WTC11 (cell line): ENCODE measurements around the gene TMEM200C.

Source experiments
- CBFB ChIP-seq: sonication (generic); formaldehyde crosslinking; IDR thresholded peaks from 2 replicates; pipeline ENCODE4 v1.8.1; 2022; ENCODE audit warnings: mild to moderate bottlenecking, low read depth, missing genetic modification reagents
- CREB1 ChIP-seq: sonication (generic); formaldehyde crosslinking; IDR thresholded peaks from 2 replicates; pipeline ENCODE4 v1.8.0; 2023; ENCODE audit warnings: mild to moderate bottlenecking, missing genetic modification reagents
- CTCF ChIP-seq: fragments of 200-600 bp; IDR thresholded peaks from 2 replicates; pipeline ENCODE4 v1.8.0; 2022; ENCODE audit warnings: antibody characterized with exemption
- ETV6 ChIP-seq: sonication (generic); formaldehyde crosslinking; IDR thresholded peaks from 2 replicates; pipeline ENCODE4 v1.8.1; 2022; ENCODE audit warnings: mild to moderate bottlenecking, missing genetic modification reagents
- GABPB1 ChIP-seq: sonication (generic); formaldehyde crosslinking; IDR thresholded peaks from 2 replicates; pipeline ENCODE4 v1.8.1; 2023; ENCODE audit warnings: mild to moderate bottlenecking, missing genetic modification reagents
- MAX ChIP-seq: sonication (generic); formaldehyde crosslinking; IDR thresholded peaks from 2 replicates; pipeline ENCODE4 v1.8.0; 2022; ENCODE audit warnings: mild to moderate bottlenecking, missing genetic modification reagents
- NR3C1 ChIP-seq: sonication (generic); formaldehyde crosslinking; conservative IDR thresholded peaks from 2 replicates; pipeline ENCODE4 v1.8.1; 2023; ENCODE audit warnings: low read depth, mild to moderate bottlenecking, missing genetic modification reagents
- SMAD3 ChIP-seq: sonication (generic); formaldehyde crosslinking; IDR thresholded peaks from 2 replicates; pipeline ENCODE4 v1.8.0; 2022; ENCODE audit warnings: missing genetic modification reagents, mild to moderate bottlenecking, borderline replicate concordance
- SP1 ChIP-seq: sonication (generic); formaldehyde crosslinking; conservative IDR thresholded peaks from 2 replicates; pipeline ENCODE4 v1.8.1; 2022; ENCODE audit warnings: missing genetic modification reagents
- TEAD4 ChIP-seq: sonication (generic); formaldehyde crosslinking; IDR thresholded peaks from 2 replicates; pipeline ENCODE4 v1.8.0; 2022; ENCODE audit warnings: mild to moderate bottlenecking, missing genetic modification reagents
- ZBTB21 ChIP-seq: sonication (generic); formaldehyde crosslinking; IDR thresholded peaks from 2 replicates; pipeline ENCODE4 v1.8.1; 2023; ENCODE audit warnings: mild to moderate bottlenecking, missing genetic modification reagents, borderline replicate concordance
- ZBTB43 ChIP-seq: sonication (generic); formaldehyde crosslinking; IDR thresholded peaks from 2 replicates; pipeline ENCODE4 v1.8.1; 2023; ENCODE audit warnings: mild to moderate bottlenecking, missing genetic modification reagents
- ZNF138 ChIP-seq: sonication (generic); formaldehyde crosslinking; conservative IDR thresholded peaks from 2 replicates; pipeline ENCODE4 v1.8.1; 2022; ENCODE audit warnings: mild to moderate bottlenecking, moderate library complexity, missing genetic modification reagents
- TF ChIP-seq, protein P1 (sequence below): sonication (generic); formaldehyde crosslinking; IDR thresholded peaks from 2 replicates; pipeline ENCODE4 v1.8.0; 2023; ENCODE audit warnings: mild to moderate bottlenecking, missing genetic modification reagents

GRCh38 chr18:5937795-5938194 lies 42.5 kb upstream of the TMEM200C start:
- no peak for TF ChIP-seq ZNF138 (CRISPR knock-in tag)
- TF ChIP-seq CTCF: no peak
- no peak for TF ChIP-seq NR3C1 (CRISPR knock-in tag)
- TF ChIP-seq, protein P1, sequence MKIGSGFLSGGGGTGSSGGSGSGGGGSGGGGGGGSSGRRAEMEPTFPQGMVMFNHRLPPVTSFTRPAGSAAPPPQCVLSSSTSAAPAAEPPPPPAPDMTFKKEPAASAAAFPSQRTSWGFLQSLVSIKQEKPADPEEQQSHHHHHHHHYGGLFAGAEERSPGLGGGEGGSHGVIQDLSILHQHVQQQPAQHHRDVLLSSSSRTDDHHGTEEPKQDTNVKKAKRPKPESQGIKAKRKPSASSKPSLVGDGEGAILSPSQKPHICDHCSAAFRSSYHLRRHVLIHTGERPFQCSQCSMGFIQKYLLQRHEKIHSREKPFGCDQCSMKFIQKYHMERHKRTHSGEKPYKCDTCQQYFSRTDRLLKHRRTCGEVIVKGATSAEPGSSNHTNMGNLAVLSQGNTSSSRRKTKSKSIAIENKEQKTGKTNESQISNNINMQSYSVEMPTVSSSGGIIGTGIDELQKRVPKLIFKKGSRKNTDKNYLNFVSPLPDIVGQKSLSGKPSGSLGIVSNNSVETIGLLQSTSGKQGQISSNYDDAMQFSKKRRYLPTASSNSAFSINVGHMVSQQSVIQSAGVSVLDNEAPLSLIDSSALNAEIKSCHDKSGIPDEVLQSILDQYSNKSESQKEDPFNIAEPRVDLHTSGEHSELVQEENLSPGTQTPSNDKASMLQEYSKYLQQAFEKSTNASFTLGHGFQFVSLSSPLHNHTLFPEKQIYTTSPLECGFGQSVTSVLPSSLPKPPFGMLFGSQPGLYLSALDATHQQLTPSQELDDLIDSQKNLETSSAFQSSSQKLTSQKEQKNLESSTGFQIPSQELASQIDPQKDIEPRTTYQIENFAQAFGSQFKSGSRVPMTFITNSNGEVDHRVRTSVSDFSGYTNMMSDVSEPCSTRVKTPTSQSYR: no peak
- no peak for TF ChIP-seq MAX
- TF ChIP-seq CREB1 (CRISPR knock-in tag): no peak
- TF ChIP-seq SP1 (CRISPR knock-in tag): no peak
- TF ChIP-seq ZBTB43: no peak
- no peak for TF ChIP-seq ZBTB21 (CRISPR knock-in tag)
- TF ChIP-seq ETV6 (CRISPR knock-in tag): no peak
- no peak for TF ChIP-seq TEAD4 (CRISPR knock-in tag)
- TF ChIP-seq GABPB1 (CRISPR knock-in tag): no peak
- no peak for TF ChIP-seq SMAD3 (CRISPR knock-in tag)
- TF ChIP-seq CBFB (CRISPR knock-in tag): no peak
